Liver (tissue), 9 donors: Measurements from ENCODE around the gene SLC6A12. TPM values are rescaled to one million over a fixed set of nuclear protein-coding genes. Genes with fewer than 3 reads are reported as not detected.

Source experiments
- DNase-seq: peaks from one replicate; pipeline ENCODE4 v3.0.0-alpha.2; 2017; ENCODE audit warnings: low spot score
- H3K27ac ChIP-seq, 2 donors: one replicate each; pipeline ENCODE4 v1.7.0; 2013; ENCODE audit warnings: inconsistent platforms in 2 of 2, low read length in 2 of 2, control low read depth in 1 of 2, low read depth in 1 of 2, mild to moderate bottlenecking in 1 of 2
- H3K27me3 ChIP-seq, 4 donors: one replicate each; pipeline versions ENCODE4 v1.6.1 to v1.7.0; 2013; ENCODE audit warnings: low read length in 3 of 4, inconsistent platforms in 1 of 4, mild to moderate bottlenecking in 1 of 4, moderate library complexity in 1 of 4; ENCODE audit not compliant: control insufficient read depth in 4 of 4, insufficient read depth in 4 of 4
- H3K36me3 ChIP-seq, 4 donors: one replicate each; pipeline versions ENCODE4 v1.6.1 to v1.7.0; 2013; ENCODE audit warnings: low read length in 3 of 4, mild to moderate bottlenecking in 3 of 4, low read depth in 1 of 4, moderate library complexity in 1 of 4; ENCODE audit not compliant: control insufficient read depth in 4 of 4, insufficient read depth in 3 of 4
- H3K4me1 ChIP-seq, 4 donors: one replicate each; pipeline versions ENCODE4 v1.6.1 to v1.7.0; 2013; ENCODE audit warnings: low read length in 3 of 4, mild to moderate bottlenecking in 3 of 4, moderate library complexity in 1 of 4; ENCODE audit not compliant: control insufficient read depth in 4 of 4, insufficient read depth in 4 of 4
- H3K4me3 ChIP-seq, 3 donors: one replicate each; pipeline versions ENCODE4 v1.6.1 to v1.7.0; 2013; ENCODE audit warnings: low read length in 3 of 3, control low read depth in 1 of 3, low read depth in 1 of 3, mild to moderate bottlenecking in 1 of 3
- H3K9ac ChIP-seq, 2 donors: one replicate each; pipeline ENCODE4 v1.7.0; 2013; ENCODE audit warnings: low read length in 2 of 2, mild to moderate bottlenecking in 2 of 2, moderate library complexity in 2 of 2, control low read depth in 1 of 2, low read depth in 1 of 2
- H3K9me3 ChIP-seq, 4 donors: one replicate each; pipeline versions ENCODE4 v1.6.1 to v1.7.0; 2013; ENCODE audit warnings: low read length in 3 of 4; ENCODE audit not compliant: control insufficient read depth in 4 of 4
- EGR1 ChIP-seq, 2 donors: IDR thresholded peaks; 2 replicates each; pipeline ENCODE4 v1.6.1; 2016 to 2018; ENCODE audit warnings: antibody characterized with exemption in 2 of 2, low read depth in 2 of 2
- FOXA1 ChIP-seq: IDR thresholded peaks from 2 replicates; pipeline ENCODE4 v1.6.1; 2016; ENCODE audit warnings: antibody characterized with exemption
- FOXA2 ChIP-seq: IDR thresholded peaks from 2 replicates; pipeline ENCODE4 v1.6.1; 2016; ENCODE audit warnings: antibody characterized with exemption
- GABPA ChIP-seq, 2 donors: IDR thresholded peaks in 1 of 2; conservative IDR thresholded peaks in 1 of 2; 2 replicates each; pipeline ENCODE4 v1.6.1; 2016; ENCODE audit warnings: antibody characterized with exemption in 2 of 2, mild to moderate bottlenecking in 1 of 2, moderate library complexity in 1 of 2
- HNF4A ChIP-seq, 2 donors: conservative IDR thresholded peaks; 2 replicates each; pipeline ENCODE4 v1.6.1; 2016; ENCODE audit warnings: antibody characterized with exemption in 2 of 2, mild to moderate bottlenecking in 2 of 2
- HNF4G ChIP-seq: IDR thresholded peaks from 2 replicates; pipeline ENCODE4 v1.6.1; 2016; ENCODE audit warnings: antibody characterized with exemption
- JUND ChIP-seq, 2 donors: IDR thresholded peaks; 2 replicates each; pipeline ENCODE4 v1.6.1; 2016; ENCODE audit warnings: antibody characterized with exemption in 2 of 2
- NR2F2 ChIP-seq: IDR thresholded peaks from 2 replicates; pipeline ENCODE4 v1.6.1; 2016; ENCODE audit warnings: antibody characterized with exemption
- RAD21 ChIP-seq, 2 donors: IDR thresholded peaks; 2 replicates each; pipeline ENCODE4 v1.6.1; 2016; ENCODE audit warnings: antibody characterized with exemption in 2 of 2, mild to moderate bottlenecking in 2 of 2
- RXRA ChIP-seq, 2 donors: IDR thresholded peaks; 2 replicates each; pipeline ENCODE4 v1.6.1; 2017 to 2018; ENCODE audit warnings: antibody characterized with exemption in 2 of 2, mild to moderate bottlenecking in 1 of 2
- SP1 ChIP-seq: IDR thresholded peaks from 2 replicates; pipeline ENCODE4 v1.6.1; 2018; ENCODE audit warnings: antibody characterized with exemption, mild to moderate bottlenecking
- TAF1 ChIP-seq: conservative IDR thresholded peaks from 2 replicates; pipeline ENCODE4 v1.6.1; 2016; ENCODE audit warnings: antibody characterized with exemption, mild to moderate bottlenecking
- YY1 ChIP-seq: IDR thresholded peaks from 2 replicates; pipeline ENCODE4 v1.6.1; 2016; ENCODE audit warnings: antibody characterized with exemption, mild to moderate bottlenecking
- WGBS: extraction: QIAGEN DNeasy Blood & Tissue Kit; methylation state at CpG from one replicate; pipeline ENCODE4 v1.1.7; 2013; 5-methylcytosine and 5-hydroxymethylcytosine counted together
- polyA plus RNA-seq, 2 donors: library from polyadenylated mRNA; stranded (reverse) in 1 of 2; unstranded in 1 of 2; fragments of 200-250 nt in 1 of 2; fragments of >200 nt in 1 of 2; fragmentation: Nextera tagmentation in 1 of 2; extraction: Ambion mirVana in 1 of 2; gene quantifications; one replicate each; pipeline versions ENCODE4 v1.2.1 to v1.2.3, GENCODE V29; 2013 to 2015
- total RNA-seq, 2 donors: library from RNA; depleted of rRNA; stranded (reverse); fragments of >200 nt; gene quantifications; one replicate each; pipeline ENCODE4 v1.2.3, GENCODE V29; 2014
- TF ChIP-seq, protein P1 (sequence below): IDR thresholded peaks from 2 replicates; pipeline ENCODE4 v1.6.1; 2016; ENCODE audit warnings: antibody characterized with exemption
- TF ChIP-seq, protein P2 (sequence below): fragments of 150-350 bp; IDR thresholded peaks from 2 replicates; pipeline ENCODE4 v1.5.1; 2017; ENCODE audit warnings: improper control_type of control experiment, low read depth, low read length; ENCODE audit not compliant: missing input control
- TF ChIP-seq, protein P3 (sequence below): IDR thresholded peaks from 2 replicates; pipeline ENCODE4 v1.6.1; 2016; ENCODE audit warnings: antibody characterized with exemption
- TF ChIP-seq, protein P4 (sequence below): IDR thresholded peaks from 2 replicates; pipeline ENCODE4 v1.6.1; 2016; ENCODE audit warnings: antibody characterized with exemption, mild to moderate bottlenecking
- TF ChIP-seq, protein P5 (sequence below): IDR thresholded peaks from 2 replicates; pipeline ENCODE4 v1.6.1; 2016; ENCODE audit warnings: antibody characterized with exemption
- donor health status: healthy.
- donor health status: healthy.
- donor health status: healthy.
- donor health status: healthy.
- donor health status: healthy.

SLC6A12 gene
- total and polyA plus RNA-seq, 4 donors, result 18.2 to 30.3 (median 23.2) TPM

DNA sequence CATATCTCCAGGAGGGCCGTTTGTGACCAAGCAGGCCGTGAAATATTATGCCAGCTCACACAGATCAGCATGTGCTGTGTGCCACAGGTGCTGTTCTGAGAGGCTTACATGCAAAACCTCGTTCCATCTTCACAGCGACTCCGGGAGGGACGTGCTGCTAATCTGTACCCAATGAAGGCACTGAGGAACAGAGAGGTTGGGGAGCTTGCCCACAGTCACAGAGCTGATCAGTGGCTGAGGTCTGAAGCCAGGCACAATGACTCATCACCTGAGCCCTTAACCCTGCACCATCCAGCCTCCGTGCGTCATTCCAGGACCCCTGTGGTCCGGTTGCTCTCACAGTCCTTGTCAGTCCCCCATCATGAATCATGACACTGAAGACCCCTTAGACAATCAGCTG lies 66.7 kb downstream of the SLC6A12 start (continued):
- TF ChIP-seq, protein P1, sequence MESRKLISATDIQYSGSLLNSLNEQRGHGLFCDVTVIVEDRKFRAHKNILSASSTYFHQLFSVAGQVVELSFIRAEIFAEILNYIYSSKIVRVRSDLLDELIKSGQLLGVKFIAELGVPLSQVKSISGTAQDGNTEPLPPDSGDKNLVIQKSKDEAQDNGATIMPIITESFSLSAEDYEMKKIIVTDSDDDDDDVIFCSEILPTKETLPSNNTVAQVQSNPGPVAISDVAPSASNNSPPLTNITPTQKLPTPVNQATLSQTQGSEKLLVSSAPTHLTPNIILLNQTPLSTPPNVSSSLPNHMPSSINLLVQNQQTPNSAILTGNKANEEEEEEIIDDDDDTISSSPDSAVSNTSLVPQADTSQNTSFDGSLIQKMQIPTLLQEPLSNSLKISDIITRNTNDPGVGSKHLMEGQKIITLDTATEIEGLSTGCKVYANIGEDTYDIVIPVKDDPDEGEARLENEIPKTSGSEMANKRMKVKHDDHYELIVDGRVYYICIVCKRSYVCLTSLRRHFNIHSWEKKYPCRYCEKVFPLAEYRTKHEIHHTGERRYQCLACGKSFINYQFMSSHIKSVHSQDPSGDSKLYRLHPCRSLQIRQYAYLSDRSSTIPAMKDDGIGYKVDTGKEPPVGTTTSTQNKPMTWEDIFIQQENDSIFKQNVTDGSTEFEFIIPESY, result no peak
- TF ChIP-seq, protein P2, sequence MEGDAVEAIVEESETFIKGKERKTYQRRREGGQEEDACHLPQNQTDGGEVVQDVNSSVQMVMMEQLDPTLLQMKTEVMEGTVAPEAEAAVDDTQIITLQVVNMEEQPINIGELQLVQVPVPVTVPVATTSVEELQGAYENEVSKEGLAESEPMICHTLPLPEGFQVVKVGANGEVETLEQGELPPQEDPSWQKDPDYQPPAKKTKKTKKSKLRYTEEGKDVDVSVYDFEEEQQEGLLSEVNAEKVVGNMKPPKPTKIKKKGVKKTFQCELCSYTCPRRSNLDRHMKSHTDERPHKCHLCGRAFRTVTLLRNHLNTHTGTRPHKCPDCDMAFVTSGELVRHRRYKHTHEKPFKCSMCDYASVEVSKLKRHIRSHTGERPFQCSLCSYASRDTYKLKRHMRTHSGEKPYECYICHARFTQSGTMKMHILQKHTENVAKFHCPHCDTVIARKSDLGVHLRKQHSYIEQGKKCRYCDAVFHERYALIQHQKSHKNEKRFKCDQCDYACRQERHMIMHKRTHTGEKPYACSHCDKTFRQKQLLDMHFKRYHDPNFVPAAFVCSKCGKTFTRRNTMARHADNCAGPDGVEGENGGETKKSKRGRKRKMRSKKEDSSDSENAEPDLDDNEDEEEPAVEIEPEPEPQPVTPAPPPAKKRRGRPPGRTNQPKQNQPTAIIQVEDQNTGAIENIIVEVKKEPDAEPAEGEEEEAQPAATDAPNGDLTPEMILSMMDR, result no peak
- TF ChIP-seq YY1, result no peak
- no peak for TF ChIP-seq EGR1 (IDR thresholded peaks at IDR 0.05; ENCODE audit: low read depth in 2 of 2)
- TF ChIP-seq HNF4A (conservative IDR thresholded peaks at IDR 0.05), result no peak
- TF ChIP-seq RAD21 (IDR thresholded peaks at IDR 0.05), result no peak

DNA sequence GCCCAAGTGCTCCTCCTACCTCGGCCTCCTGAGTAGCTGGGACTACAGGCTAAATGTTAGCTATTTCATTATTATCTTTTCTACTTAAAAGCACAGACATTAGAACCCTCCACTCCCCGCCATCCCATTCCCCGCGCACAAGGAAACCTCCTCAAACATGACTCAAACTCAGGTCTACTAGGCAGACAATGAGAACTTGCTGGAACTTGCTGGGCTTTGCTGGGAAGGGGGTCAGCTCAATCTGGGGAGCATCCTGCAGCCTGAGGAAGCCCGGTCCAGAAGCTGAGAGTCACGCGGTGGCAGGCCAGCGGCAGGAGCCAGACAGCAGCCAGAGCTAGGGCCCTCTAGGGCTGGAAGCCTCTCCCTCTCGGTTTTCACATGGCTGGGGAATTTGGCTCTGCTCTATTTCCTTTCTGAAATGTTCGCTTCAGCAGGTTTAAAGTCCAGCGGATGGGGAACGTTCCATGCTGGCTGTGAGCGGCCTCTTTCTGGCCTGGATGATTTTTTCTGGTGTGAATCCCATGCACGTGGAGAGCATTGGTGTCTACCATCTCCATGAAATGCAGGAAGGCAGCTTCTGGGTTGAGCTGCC lies 68.5 kb downstream of the SLC6A12 start:
- H3K36me3 ChIP-seq, result no peaks in the 10 kb centered on the region
- H3K9ac ChIP-seq, result no peak overlapping the region
- no peak for DNase-seq
- H3K4me3 ChIP-seq, result no peak overlapping the region
- WGBS, result 44% methylated on average over 14 of the region's 14 CpGs
- H3K27ac ChIP-seq, result peak overlapping the region in 1 of 2 donors; percentile 45
- TF ChIP-seq, protein P3, sequence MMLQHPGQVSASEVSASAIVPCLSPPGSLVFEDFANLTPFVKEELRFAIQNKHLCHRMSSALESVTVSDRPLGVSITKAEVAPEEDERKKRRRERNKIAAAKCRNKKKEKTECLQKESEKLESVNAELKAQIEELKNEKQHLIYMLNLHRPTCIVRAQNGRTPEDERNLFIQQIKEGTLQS, result no peak
- TF ChIP-seq RAD21 (IDR thresholded peaks at IDR 0.05) (peak; percentile 30 to 38), JUND (IDR thresholded peaks at IDR 0.05) (no peak), NR2F2 (peak; percentile 32), SP1 (peak; percentile 57), TAF1 (no peak), GABPA (IDR thresholded peaks at IDR 0.05 in 1 of 2, conservative IDR thresholded peaks at IDR 0.05 in 1 of 2) (no peak), EGR1 (IDR thresholded peaks at IDR 0.05; ENCODE audit: low read depth in 2 of 2) (no peak), HNF4G (no peak), FOXA2 (no peak), RXRA (IDR thresholded peaks at IDR 0.05) (no peak), HNF4A (conservative IDR thresholded peaks at IDR 0.05) (peak; percentile 66 to 84), FOXA1 (no peak), YY1 (peak; percentile 55)
- TF ChIP-seq, protein P1, result no peak
- TF ChIP-seq, protein P4, sequence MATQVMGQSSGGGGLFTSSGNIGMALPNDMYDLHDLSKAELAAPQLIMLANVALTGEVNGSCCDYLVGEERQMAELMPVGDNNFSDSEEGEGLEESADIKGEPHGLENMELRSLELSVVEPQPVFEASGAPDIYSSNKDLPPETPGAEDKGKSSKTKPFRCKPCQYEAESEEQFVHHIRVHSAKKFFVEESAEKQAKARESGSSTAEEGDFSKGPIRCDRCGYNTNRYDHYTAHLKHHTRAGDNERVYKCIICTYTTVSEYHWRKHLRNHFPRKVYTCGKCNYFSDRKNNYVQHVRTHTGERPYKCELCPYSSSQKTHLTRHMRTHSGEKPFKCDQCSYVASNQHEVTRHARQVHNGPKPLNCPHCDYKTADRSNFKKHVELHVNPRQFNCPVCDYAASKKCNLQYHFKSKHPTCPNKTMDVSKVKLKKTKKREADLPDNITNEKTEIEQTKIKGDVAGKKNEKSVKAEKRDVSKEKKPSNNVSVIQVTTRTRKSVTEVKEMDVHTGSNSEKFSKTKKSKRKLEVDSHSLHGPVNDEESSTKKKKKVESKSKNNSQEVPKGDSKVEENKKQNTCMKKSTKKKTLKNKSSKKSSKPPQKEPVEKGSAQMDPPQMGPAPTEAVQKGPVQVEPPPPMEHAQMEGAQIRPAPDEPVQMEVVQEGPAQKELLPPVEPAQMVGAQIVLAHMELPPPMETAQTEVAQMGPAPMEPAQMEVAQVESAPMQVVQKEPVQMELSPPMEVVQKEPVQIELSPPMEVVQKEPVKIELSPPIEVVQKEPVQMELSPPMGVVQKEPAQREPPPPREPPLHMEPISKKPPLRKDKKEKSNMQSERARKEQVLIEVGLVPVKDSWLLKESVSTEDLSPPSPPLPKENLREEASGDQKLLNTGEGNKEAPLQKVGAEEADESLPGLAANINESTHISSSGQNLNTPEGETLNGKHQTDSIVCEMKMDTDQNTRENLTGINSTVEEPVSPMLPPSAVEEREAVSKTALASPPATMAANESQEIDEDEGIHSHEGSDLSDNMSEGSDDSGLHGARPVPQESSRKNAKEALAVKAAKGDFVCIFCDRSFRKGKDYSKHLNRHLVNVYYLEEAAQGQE, result peak; percentile 71
- TF ChIP-seq, protein P5, sequence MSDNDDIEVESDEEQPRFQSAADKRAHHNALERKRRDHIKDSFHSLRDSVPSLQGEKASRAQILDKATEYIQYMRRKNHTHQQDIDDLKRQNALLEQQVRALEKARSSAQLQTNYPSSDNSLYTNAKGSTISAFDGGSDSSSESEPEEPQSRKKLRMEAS, result no peak
- TF ChIP-seq, protein P2, result no peak
- peaks cover 0 to 28% (median 17%) of the 10 kb centered on the region in 4 donors for H3K4me1 ChIP-seq
- H3K9me3 ChIP-seq, result no peaks in the 10 kb centered on the region
- no peaks in the 10 kb centered on the region for H3K27me3 ChIP-seq
